ENCODE data around the gene METTL25.

GRCh38 chr12:82470906-82471512, 112.7 kb downstream of the METTL25 start:
- TF ChIP-seq POLR2A (IDR thresholded peaks at IDR 0.05) (no peak), CTCF (IDR thresholded peaks at IDR 0.05) (no peak), EP300 (IDR thresholded peaks at IDR 0.05) (no peak)

Measured in upper lobe of left lung (tissue), 4 donors.